PC-3 (cell line): ENCODE results near the gene KLHDC9. TPM values are rescaled to one million over a fixed set of nuclear protein-coding genes. Genes with fewer than 3 reads are reported as not detected.
A peak's percentile ranks its signal among the peaks of the same experiment; 100 is the strongest.
"Not testable (repeated sequence)": the region's sequence is repeated elsewhere in the genome, so short reads cannot be mapped to it uniquely, and the experiment has no call there.

Experiments
- ATAC-seq: fragments of 200-7000 bp; cut with Tn5 transposase; 2 replicates; pipeline ENCODE4 v1.9.1; 2020; ENCODE audit warnings: mild to moderate bottlenecking, moderate library complexity
- BruUV-seq: library from RNA; stranded (reverse); fragments of 400-500 nt; replicated peaks from 2 replicates; lab custom pipeline; 2021; lab: Mats Ljungman, UMichigan
- CTCF ChIA-PET: fragments of 300-600 bp; sonication (Branson Sonifier 250); formaldehyde crosslinking; loops from one replicate; lab custom pipeline; 2022; ENCODE audit warnings: antibody characterized with exemption; lab: Charles Lee
- POLR2A ChIA-PET: fragments of 300-600 bp; sonication (Branson Sonifier 250); formaldehyde crosslinking; loops from one replicate; lab custom pipeline; 2022; ENCODE audit warnings: antibody characterized with exemption; ENCODE audit not compliant: unreplicated experiment; lab: Charles Lee
- DNase-seq: peaks from one replicate; pipeline ENCODE4 v3.0.0-alpha.2; 2015
- H2AFZ ChIP-seq: fragments of 300-600 bp; sonication (generic); 2 replicates; pipeline ENCODE4 v1.6.0; 2016; ENCODE audit warnings: antibody characterized with exemption, low read length
- H3F3A ChIP-seq: fragments of 300-600 bp; sonication (generic); one replicate; pipeline ENCODE4 v1.6.0; 2017; ENCODE audit warnings: antibody characterized with exemption, low read length, control low read depth, mild to moderate bottlenecking; ENCODE audit not compliant: unreplicated experiment
- H3K27ac ChIP-seq: fragments of 300-600 bp; sonication (generic); 2 replicates; pipeline ENCODE4 v1.5.1; 2016; ENCODE audit warnings: mild to moderate bottlenecking, low read length
- H3K27me3 ChIP-seq: fragments of 300-600 bp; sonication (generic); 2 replicates; pipeline ENCODE4 v1.6.1; 2016; ENCODE audit warnings: low read length, mixed read lengths
- H3K36me3 ChIP-seq: fragments of 300-600 bp; sonication (generic); 2 replicates; pipeline ENCODE4 v1.6.1; 2016; ENCODE audit warnings: low read depth, mixed run types, low read length, mixed read lengths
- H3K4me1 ChIP-seq: fragments of 300-600 bp; sonication (generic); 2 replicates; pipeline ENCODE4 v1.5.1; 2016; ENCODE audit warnings: low read length; ENCODE audit not compliant: insufficient read depth
- H3K4me2 ChIP-seq: fragments of 300-600 bp; sonication (generic); 2 replicates; pipeline ENCODE4 v1.6.0; 2016; ENCODE audit warnings: low read length
- H3K4me3 ChIP-seq: fragments of 300-600 bp; sonication (generic); 2 replicates; pipeline ENCODE4 v1.5.1; 2016; ENCODE audit warnings: mild to moderate bottlenecking, low read length, mixed read lengths
- H3K79me2 ChIP-seq: fragments of 300-600 bp; sonication (generic); 2 replicates; pipeline ENCODE4 v1.6.1; 2017; ENCODE audit warnings: low read length, mixed read lengths
- H3K9ac ChIP-seq: fragments of 300-600 bp; sonication (generic); 2 replicates; pipeline ENCODE4 v1.6.0; 2016; ENCODE audit warnings: mild to moderate bottlenecking, low read length
- H3K9me2 ChIP-seq: fragments of 300-600 bp; sonication (generic); replicated peaks from 2 replicates; pipeline ENCODE4 v1.6.1; 2016; ENCODE audit warnings: mixed run types, low read length, mixed read lengths
- H3K9me3 ChIP-seq: fragments of 300-600 bp; sonication (generic); 2 replicates; pipeline ENCODE4 v1.6.1; 2016; ENCODE audit warnings: low read length, mixed read lengths
- H4K20me1 ChIP-seq: fragments of 300-600 bp; sonication (generic); 2 replicates; pipeline ENCODE4 v1.6.1; 2016; ENCODE audit warnings: low read length, mixed read lengths
- EZH2 ChIP-seq: fragments of 300-600 bp; sonication (generic); IDR thresholded peaks from one replicate; pipeline ENCODE4 v1.6.1; 2017; ENCODE audit warnings: antibody characterized with exemption, mild to moderate bottlenecking, low read length; ENCODE audit not compliant: unreplicated experiment
- EZH2phosphoT487 ChIP-seq: fragments of 300-600 bp; sonication (generic); IDR thresholded peaks from 2 replicates; pipeline ENCODE4 v1.6.1; 2018; ENCODE audit warnings: mild to moderate bottlenecking, antibody characterized with exemption, low read length, borderline replicate concordance
- intact Hi-C: fragments of 100-400 bp; cut with micrococcal nuclease; formaldehyde crosslinking; loops from 2 replicates; pipeline ENCODE4 v1.9.0; 2023
- total RNA-seq: library from RNA; depleted of rRNA; stranded (reverse); fragments of >200 nt; gene quantifications from 2 replicates; pipeline ENCODE4 v1.2.3, GENCODE V29; 2014
- TF ChIP-seq, protein P1 (sequence below): fragments of 300-600 bp; sonication (generic); conservative IDR thresholded peaks from 2 replicates; pipeline ENCODE4 v1.5.1; 2017; ENCODE audit warnings: antibody characterized with exemption, low read depth, mild to moderate bottlenecking, low read length

KLHDC9 gene
- total RNA-seq, 1 experiment from 2014 or later: 3.2 TPM

- H3K9me2 ChIP-seq: no peaks in the 10 kb centered on the region
- H3K79me2 ChIP-seq: peaks cover 95% of the 10 kb centered on the region
- H3F3A ChIP-seq: peaks cover 4% of the 10 kb centered on the region
- peaks cover 48% of the 10 kb centered on the region for H4K20me1 ChIP-seq
- TF ChIP-seq EZH2: no peak
- TF ChIP-seq EZH2phosphoT487: no peak
- peaks cover 39% of the 10 kb centered on the region for H3K4me1 ChIP-seq
- ATAC-seq (no peak), DNase-seq (no peak)
- POLR2A ChIA-PET: no interaction called here
- peaks cover 33% of the 10 kb centered on the region for H3K36me3 ChIP-seq
- CTCF ChIA-PET: no interaction called here
- H3K4me3 ChIP-seq: no peak overlapping the region
- H3K27ac ChIP-seq: no peak overlapping the region
- no peaks in the 10 kb centered on the region for H3K9me3 ChIP-seq
- no TSS peak for BruUV-seq
- H3K4me2 ChIP-seq: peak overlapping the region; percentile 46
- intact Hi-C loops: loop anchor here (10.0 kb wide), 1 partner anchor 89 kb away; the partner anchor contains the start of gene F11R
- H3K9ac ChIP-seq: no peak overlapping the region
- no peaks in the 10 kb centered on the region for H3K27me3 ChIP-seq
- no peak overlapping the region for H2AFZ ChIP-seq
Observed at GRCh38 chr1:161113915-161114314, 15.8 kb downstream of the KLHDC9 start.

DNA sequence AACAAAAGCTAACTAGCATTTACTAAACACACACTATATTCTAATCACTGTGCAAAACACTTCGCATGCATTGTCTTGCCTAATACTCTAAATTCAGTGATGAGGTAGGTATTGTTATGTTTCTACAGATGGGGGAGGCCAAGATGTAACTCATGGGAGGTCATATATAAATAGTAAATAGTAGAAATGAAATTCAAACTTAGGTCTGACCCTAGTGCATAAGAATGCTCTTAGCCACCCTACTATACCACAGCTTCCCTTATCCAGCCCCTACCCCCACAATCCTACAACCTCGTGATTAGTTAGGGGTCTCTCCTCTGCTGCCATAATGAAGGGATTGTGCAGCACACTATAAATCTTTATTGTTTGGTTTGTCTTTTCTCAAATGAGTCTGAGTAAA, 16.4 kb downstream of the KLHDC9 start:
- CTCF ChIA-PET: no interaction called here
- Histone ChIP-seq H4K20me1 (peaks cover 48% of the 10 kb centered on the region), H3K9me3 (no peaks in the 10 kb centered on the region), H3K4me2 (peak overlapping the region; percentile 46), H3K9ac (no peak overlapping the region), H3K4me3 (peak overlapping the region; percentile 14; the same call in 1 of the 2 replicates), H3F3A (peaks cover 4% of the 10 kb centered on the region), H3K9me2 (no peaks in the 10 kb centered on the region), H2AFZ (no peak overlapping the region), H3K79me2 (peaks cover 94% of the 10 kb centered on the region), H3K36me3 (peaks cover 31% of the 10 kb centered on the region), H3K27me3 (no peaks in the 10 kb centered on the region), H3K4me1 (peaks cover 45% of the 10 kb centered on the region), H3K27ac (peak overlapping the region; percentile 60)
- POLR2A ChIA-PET: no interaction called here
- intact Hi-C loops: loop anchor here (10.0 kb wide), 1 partner anchor 90 kb away; the partner anchor contains the start of gene F11R
- TF ChIP-seq, protein P1, sequence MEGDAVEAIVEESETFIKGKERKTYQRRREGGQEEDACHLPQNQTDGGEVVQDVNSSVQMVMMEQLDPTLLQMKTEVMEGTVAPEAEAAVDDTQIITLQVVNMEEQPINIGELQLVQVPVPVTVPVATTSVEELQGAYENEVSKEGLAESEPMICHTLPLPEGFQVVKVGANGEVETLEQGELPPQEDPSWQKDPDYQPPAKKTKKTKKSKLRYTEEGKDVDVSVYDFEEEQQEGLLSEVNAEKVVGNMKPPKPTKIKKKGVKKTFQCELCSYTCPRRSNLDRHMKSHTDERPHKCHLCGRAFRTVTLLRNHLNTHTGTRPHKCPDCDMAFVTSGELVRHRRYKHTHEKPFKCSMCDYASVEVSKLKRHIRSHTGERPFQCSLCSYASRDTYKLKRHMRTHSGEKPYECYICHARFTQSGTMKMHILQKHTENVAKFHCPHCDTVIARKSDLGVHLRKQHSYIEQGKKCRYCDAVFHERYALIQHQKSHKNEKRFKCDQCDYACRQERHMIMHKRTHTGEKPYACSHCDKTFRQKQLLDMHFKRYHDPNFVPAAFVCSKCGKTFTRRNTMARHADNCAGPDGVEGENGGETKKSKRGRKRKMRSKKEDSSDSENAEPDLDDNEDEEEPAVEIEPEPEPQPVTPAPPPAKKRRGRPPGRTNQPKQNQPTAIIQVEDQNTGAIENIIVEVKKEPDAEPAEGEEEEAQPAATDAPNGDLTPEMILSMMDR: no peak
- no peak for TF ChIP-seq EZH2
- ATAC-seq (no peak), DNase-seq (no peak)
- BruUV-seq: no TSS peak

- no TSS peak for BruUV-seq
- Histone ChIP-seq H3K27ac (peak overlapping the region; percentile 77), H3K9me2 (no peaks in the 10 kb centered on the region), H3K4me1 (peaks cover 52% of the 10 kb centered on the region), H3K79me2 (peaks cover 93% of the 10 kb centered on the region), H4K20me1 (peaks cover 45% of the 10 kb centered on the region), H2AFZ (no peak overlapping the region), H3K36me3 (peaks cover 29% of the 10 kb centered on the region), H3K27me3 (no peaks in the 10 kb centered on the region), H3K9ac (no peak overlapping the region), H3K4me2 (peak overlapping the region; percentile 83), H3K9me3 (no peaks in the 10 kb centered on the region), H3F3A (peaks cover 4% of the 10 kb centered on the region), H3K4me3 (peak overlapping the region; percentile 85; the same call in 1 of the 2 replicates)
- ChIA-PET POLR2A (no interaction called here), CTCF (no interaction called here)
- DNase-seq: peak; percentile 99
- peak; percentile 65 for ATAC-seq
- TF ChIP-seq, protein P1: no peak
- TF ChIP-seq EZH2phosphoT487 (no peak), EZH2 (no peak)
- intact Hi-C loops: loop anchor here (1.0 to 10.0 kb wide), 2 partner anchors 15 to 90 kb away; partner anchors contain the start of gene F11R
Observed at GRCh38 chr1:161115132-161115711, 17.1 kb downstream of the KLHDC9 start.

GRCh38 chr1:161115961-161116360, 17.8 kb downstream of the KLHDC9 start:
- Histone ChIP-seq H3K36me3 (peaks cover 32% of the 10 kb centered on the region), H4K20me1 (peaks cover 41% of the 10 kb centered on the region), H3K4me3 (peak overlapping the region; percentile 85; the same call in 1 of the 2 replicates), H3K4me2 (peak overlapping the region; percentile 83), H3K79me2 (peaks cover 88% of the 10 kb centered on the region), H3K27ac (peak overlapping the region; percentile 77), H3K4me1 (peaks cover 54% of the 10 kb centered on the region), H3K9ac (0 out of 2 replicates have a peak overlapping the region, but pooled peaks have one; percentile 5)
- intact Hi-C loops: loop anchor here (1.0 to 10.0 kb wide), 2 partner anchors 16 to 91 kb away; partner anchors contain the start of gene F11R
- DNase-seq, H3K27me3 ChIP-seq, BruUV-seq, H3K9me2 ChIP-seq, POLR2A ChIA-PET, ATAC-seq, H3F3A ChIP-seq, H2AFZ ChIP-seq, H3K9me3 ChIP-seq, CTCF ChIA-PET: not testable (repeated sequence)
